ENCODE measurements around the gene SEL1L2.

The SEL1L2 gene

DNA sequence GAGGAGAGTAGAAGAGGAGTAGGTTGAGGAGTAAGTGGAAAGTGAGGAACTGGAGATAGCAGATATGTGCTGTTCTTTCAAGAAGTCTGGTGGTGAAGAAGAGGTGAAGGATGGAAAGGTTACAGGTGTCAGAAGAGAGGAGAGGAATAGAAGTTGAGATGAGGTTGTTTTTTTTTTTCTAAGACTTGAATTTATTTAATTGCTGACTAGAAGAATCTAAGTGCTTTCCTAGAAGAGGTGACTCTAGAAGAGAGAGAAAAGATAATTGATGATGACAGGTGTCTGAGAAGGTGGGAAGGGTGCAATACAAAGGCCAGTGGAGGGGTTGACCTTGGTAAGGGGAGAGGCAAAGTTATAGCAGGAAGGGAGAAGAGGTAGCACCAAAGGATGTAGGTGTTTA, 180.0 kb downstream of the SEL1L2 start:
- DNase-seq: no peak

DNA sequence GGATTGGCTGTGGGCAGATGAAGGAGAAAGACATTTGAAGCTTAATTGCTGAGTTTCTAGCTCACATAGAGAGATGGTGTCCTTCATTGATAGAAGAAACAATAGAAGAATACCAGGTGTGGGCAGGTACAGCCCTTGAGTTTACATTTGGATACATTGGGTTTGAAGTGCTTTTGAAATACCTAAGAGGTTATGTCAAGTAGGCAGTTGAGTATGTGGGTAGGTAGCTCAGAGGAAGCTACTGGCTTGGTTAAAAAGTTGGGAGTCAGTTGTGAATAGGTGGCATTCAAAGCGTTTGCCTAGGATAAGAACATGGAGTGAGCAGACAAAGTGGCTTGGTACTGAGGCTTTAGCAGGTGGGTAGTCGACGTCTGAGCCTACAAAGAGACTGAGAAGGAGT, 180.6 kb downstream of the SEL1L2 start:
- DNase-seq: no peak

DNA sequence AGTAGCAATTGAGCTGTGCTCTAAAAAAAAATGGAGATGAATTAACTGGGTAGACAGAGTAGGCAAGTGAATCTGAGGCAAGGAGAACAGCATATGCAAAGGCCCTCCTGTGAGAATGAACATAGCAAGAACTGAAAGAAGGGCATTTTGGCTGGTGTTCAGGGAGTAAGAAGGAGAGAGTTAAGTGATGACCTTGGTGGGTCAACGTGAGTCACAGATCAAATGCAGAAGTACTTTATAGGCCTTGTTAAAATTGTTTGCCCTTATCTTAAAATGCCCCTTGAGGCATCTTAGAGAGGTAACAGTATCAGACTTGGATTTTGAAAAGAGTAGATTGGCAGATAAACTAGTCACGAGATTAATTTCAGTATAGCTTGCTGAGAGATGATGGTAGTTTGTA, 181.0 kb downstream of the SEL1L2 start:
- DNase-seq: no peak

DNA sequence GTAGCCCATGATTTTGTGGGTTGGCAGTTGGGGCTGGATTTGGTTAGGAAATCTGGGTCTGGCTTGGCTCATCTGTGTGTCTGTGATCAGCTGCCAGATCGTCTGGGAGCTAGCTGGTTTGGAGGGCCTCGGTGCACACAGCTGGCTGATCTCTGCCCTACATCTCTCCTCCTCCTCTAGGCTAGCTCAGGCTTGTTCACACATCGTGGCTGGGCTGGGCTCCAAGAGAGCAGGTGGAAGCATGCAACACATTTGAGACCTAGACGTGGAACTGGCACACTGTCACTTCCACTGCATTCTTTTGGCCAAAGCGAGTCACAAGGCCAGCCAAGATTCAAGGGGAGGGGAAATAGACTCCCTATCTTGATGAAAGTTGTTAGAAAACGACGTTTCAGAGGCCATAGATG, 189.7 kb downstream of the SEL1L2 start:
- peak; percentile 87 for DNase-seq

DNA sequence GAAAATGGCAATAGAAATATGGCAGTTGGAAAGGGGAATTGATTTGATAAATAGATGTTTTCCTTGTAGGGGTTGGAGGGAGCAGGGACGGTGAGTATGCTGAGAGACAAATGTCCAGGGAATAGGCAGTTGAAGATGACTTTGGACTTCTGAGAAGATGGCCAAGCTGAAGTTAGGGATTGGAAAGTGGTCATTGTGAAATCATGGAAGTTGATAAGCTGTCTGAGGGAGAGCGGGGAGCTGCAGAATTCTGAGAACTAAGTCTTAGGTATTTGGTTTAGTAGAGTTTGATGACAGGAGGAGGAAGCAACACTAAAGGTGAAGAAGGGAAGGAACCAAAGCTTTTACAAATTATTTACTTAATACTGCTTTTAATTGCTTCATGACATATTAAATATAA, 190.4 kb downstream of the SEL1L2 start:
- no peak for DNase-seq

All from left hindlimb (tissue), 1 donor.